ENCODE measurements around the gene BMPR2.
"Not testable (repeated sequence)": the region's sequence is repeated elsewhere in the genome, so short reads cannot be mapped to it uniquely, and the experiment has no call there.

Gene BMPR2

GRCh38 chr2:202375609-202376408 is at the start of gene BMPR2:
BMPR2 (plus strand) TSS chr2:202376327; CDS start chr2:202377475, 1,148 bp downstream.
- Mint-ChIP-seq H3K27me3 (peaks cover 9% of the 10 kb centered on the region), H3K27ac (peak within 1 kb of the TSS; percentile 94)

GRCh38 chr2:202327858-202328257 is 48.3 kb upstream of the BMPR2 start:
- intact Hi-C loops (cut with micrococcal nuclease): no loop called here
- no peaks in the 10 kb centered on the region for H3K9me3 Mint-ChIP-seq
- H3K27ac Mint-ChIP-seq: no peak overlapping the region
- no peak overlapping the region for H3K4me3 Mint-ChIP-seq
- H3K36me3 Mint-ChIP-seq (ENCODE audit: low read depth): peaks cover 14% of the 10 kb centered on the region
- no peaks in the 10 kb centered on the region for H3K4me1 Mint-ChIP-seq (ENCODE audit: low read depth)
- no peaks in the 10 kb centered on the region for H3K27me3 Mint-ChIP-seq

More at GRCh38 chr2:202375609-202376408, at the start of gene BMPR2:
- H3K4me1 Mint-ChIP-seq (ENCODE audit: low read depth): peaks cover 19% of the 10 kb centered on the region
- peak within 1 kb of the TSS; percentile 88 for H3K4me3 Mint-ChIP-seq
- H3K9me3 Mint-ChIP-seq: no peaks in the 10 kb centered on the region
- peaks cover 24% of the 10 kb centered on the region for H3K36me3 Mint-ChIP-seq (ENCODE audit: low read depth)
- intact Hi-C loops (cut with micrococcal nuclease): loop anchor here (5.0 to 10.0 kb wide), 3 partner anchors 109 to 639 kb away; partner anchors contain the start of genes CARF, NBEAL1, NOP58 and WDR12

GRCh38 chr2:202335791-202336467 is 40.2 kb upstream of the BMPR2 start:
- Mint-ChIP-seq H3K9me3 (no peaks in the 10 kb centered on the region), H3K4me3 (no peak overlapping the region), H3K36me3 (ENCODE audit: low read depth) (no peaks in the 10 kb centered on the region), H3K27me3 (no peaks in the 10 kb centered on the region), H3K4me1 (ENCODE audit: low read depth) (no peaks in the 10 kb centered on the region), H3K27ac (no peak overlapping the region)
- intact Hi-C loops (cut with micrococcal nuclease): no loop called here

DNA sequence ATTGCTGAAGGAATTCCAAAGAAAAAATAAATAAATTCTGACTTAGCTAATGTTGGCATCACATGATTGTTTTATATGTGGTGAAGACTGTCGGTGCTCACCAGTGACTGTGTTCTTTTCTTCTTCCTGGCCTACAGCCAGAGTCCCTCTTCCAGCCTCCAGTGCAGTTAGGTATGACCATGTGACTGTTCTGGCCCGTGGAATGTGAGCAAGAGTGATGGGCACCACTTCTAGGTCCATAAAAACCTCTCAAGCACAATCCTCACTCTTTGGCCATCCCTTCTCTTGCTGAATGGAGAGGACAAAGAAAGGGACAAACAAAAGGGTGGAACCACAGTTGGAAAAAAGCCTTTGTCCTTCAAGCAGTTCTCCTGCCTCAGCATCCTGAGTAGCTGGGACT is 39.0 kb upstream of the BMPR2 start:
- Mint-ChIP-seq H3K27ac (no peak overlapping the region), H3K27me3 (no peaks in the 10 kb centered on the region), H3K36me3 (ENCODE audit: low read depth) (no peaks in the 10 kb centered on the region), H3K9me3 (no peaks in the 10 kb centered on the region), H3K4me3 (no peak overlapping the region), H3K4me1 (ENCODE audit: low read depth) (no peaks in the 10 kb centered on the region)
- intact Hi-C loops (cut with micrococcal nuclease): no loop called here

- no peaks in the 10 kb centered on the region for H3K4me1 Mint-ChIP-seq (ENCODE audit: low read depth)
- H3K27me3 Mint-ChIP-seq: no peaks in the 10 kb centered on the region
- intact Hi-C loops (cut with micrococcal nuclease): no loop called here
- no peak overlapping the region for H3K27ac Mint-ChIP-seq
- H3K36me3 Mint-ChIP-seq (ENCODE audit: low read depth): no peaks in the 10 kb centered on the region
- no peaks in the 10 kb centered on the region for H3K9me3 Mint-ChIP-seq
- no peak overlapping the region for H3K4me3 Mint-ChIP-seq
Measured at GRCh38 chr2:202337706-202338346, 38.3 kb upstream of the BMPR2 start.

- H3K27ac Mint-ChIP-seq: no peak overlapping the region
- H3K9me3 Mint-ChIP-seq: no peaks in the 10 kb centered on the region
- no peak overlapping the region for H3K4me3 Mint-ChIP-seq
- H3K27me3 Mint-ChIP-seq: no peaks in the 10 kb centered on the region
- H3K4me1 Mint-ChIP-seq (ENCODE audit: low read depth): no peaks in the 10 kb centered on the region
- no peaks in the 10 kb centered on the region for H3K36me3 Mint-ChIP-seq (ENCODE audit: low read depth)
- intact Hi-C loops (cut with micrococcal nuclease): no loop called here
Measured at GRCh38 chr2:202339071-202339870, 36.9 kb upstream of the BMPR2 start.

DNA sequence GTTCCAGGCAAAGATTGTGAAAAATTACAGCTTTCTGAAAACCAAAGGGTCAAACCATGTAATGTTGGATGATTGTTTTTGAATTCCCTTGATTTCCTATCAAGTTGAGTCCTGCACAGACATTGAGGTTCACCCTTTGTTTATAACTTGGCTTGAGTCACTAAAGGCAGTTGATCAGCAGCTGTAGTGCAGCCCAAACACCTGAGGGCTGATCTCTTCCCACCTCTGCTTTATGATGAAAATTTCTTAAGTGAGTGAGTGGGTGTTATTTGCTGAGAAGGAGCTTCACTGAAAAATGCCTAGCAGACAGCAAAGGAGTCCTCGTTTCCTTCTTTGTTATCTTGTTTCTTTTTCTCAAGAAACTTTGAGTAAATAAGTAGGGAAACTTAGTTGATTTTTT is 31.9 kb upstream of the BMPR2 start:
- intact Hi-C loops (cut with micrococcal nuclease): no loop called here
- H3K9me3 Mint-ChIP-seq: no peaks in the 10 kb centered on the region
- H3K27ac Mint-ChIP-seq: no peak overlapping the region
- H3K36me3 Mint-ChIP-seq (ENCODE audit: low read depth): no peaks in the 10 kb centered on the region
- H3K27me3 Mint-ChIP-seq: no peaks in the 10 kb centered on the region
- H3K4me1 Mint-ChIP-seq (ENCODE audit: low read depth): no peaks in the 10 kb centered on the region
- no peak overlapping the region for H3K4me3 Mint-ChIP-seq

- intact Hi-C loops (cut with micrococcal nuclease): no loop called here
- Mint-ChIP-seq H3K9me3 (no peaks in the 10 kb centered on the region), H3K4me1 (ENCODE audit: low read depth) (no peaks in the 10 kb centered on the region), H3K27ac (no peak overlapping the region), H3K27me3 (no peaks in the 10 kb centered on the region), H3K4me3 (no peak overlapping the region), H3K36me3 (ENCODE audit: low read depth) (no peaks in the 10 kb centered on the region)
Measured at GRCh38 chr2:202346180-202346579, 29.9 kb upstream of the BMPR2 start.

DNA sequence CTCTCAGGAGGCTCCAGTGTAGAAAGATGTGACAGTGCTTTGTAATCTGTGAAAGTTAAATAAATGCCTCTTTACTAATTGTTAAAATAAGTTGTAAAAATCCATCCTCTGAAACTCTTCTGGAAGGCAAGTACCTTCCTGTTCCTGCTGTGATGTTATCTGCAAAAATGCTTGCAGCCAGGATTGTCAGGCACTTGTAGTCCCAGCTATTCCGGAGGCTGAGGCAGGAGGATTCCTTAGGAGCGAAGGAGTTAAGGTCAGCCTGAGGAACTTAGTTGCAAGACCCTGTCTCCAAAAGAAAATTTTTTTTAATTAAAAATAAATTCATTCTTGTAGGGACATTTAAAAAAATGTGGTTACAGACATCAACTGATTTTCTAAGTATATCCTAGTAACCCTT is 22.7 kb upstream of the BMPR2 start:
- Mint-ChIP-seq H3K36me3 (ENCODE audit: low read depth) (no peaks in the 10 kb centered on the region), H3K4me3 (no peak overlapping the region), H3K27ac (no peak overlapping the region), H3K4me1 (ENCODE audit: low read depth) (no peaks in the 10 kb centered on the region), H3K27me3 (no peaks in the 10 kb centered on the region), H3K9me3 (no peaks in the 10 kb centered on the region)
- intact Hi-C loops (cut with micrococcal nuclease): no loop called here

GRCh38 chr2:202355993-202356505 is 20.1 kb upstream of the BMPR2 start:
- Mint-ChIP-seq H3K36me3 (ENCODE audit: low read depth) (no peaks in the 10 kb centered on the region), H3K9me3 (no peaks in the 10 kb centered on the region), H3K27me3 (no peaks in the 10 kb centered on the region), H3K4me3 (no peak overlapping the region), H3K27ac (no peak overlapping the region), H3K4me1 (ENCODE audit: low read depth) (no peaks in the 10 kb centered on the region)
- intact Hi-C loops (cut with micrococcal nuclease): no loop called here

GRCh38 chr2:202358924-202359323 is 17.2 kb upstream of the BMPR2 start:
- H3K4me3 Mint-ChIP-seq; H3K36me3 Mint-ChIP-seq (ENCODE audit: low read depth); H3K9me3 Mint-ChIP-seq; intact Hi-C loops (cut with micrococcal nuclease); H3K4me1 Mint-ChIP-seq (ENCODE audit: low read depth); H3K27me3 Mint-ChIP-seq; H3K27ac Mint-ChIP-seq: not testable (repeated sequence)

DNA sequence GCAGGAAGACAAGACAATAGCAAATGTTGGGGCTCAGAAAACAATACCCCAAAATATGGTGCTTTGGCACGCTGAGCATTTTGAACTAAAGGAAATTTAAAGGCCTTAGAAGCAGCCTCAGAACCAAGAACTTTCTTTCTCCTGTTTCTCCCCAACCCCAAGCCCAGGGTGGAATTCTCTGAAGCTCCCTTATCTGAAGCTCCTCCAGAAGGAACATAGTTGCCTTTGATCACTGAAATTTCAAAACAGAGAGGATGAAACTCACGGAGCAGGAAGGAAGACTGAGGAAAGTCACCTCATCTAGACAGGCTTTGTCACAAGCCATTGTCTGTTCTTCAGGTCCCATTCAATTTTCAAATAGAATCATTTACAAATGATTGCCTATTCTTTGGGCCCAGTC is 15.5 kb upstream of the BMPR2 start:
- Mint-ChIP-seq H3K9me3 (no peaks in the 10 kb centered on the region), H3K36me3 (ENCODE audit: low read depth) (no peaks in the 10 kb centered on the region), H3K27me3 (no peaks in the 10 kb centered on the region), H3K4me3 (no peak overlapping the region), H3K4me1 (ENCODE audit: low read depth) (no peaks in the 10 kb centered on the region), H3K27ac (no peak overlapping the region)
- intact Hi-C loops (cut with micrococcal nuclease): no loop called here

GRCh38 chr2:202361108-202361507 is 15.0 kb upstream of the BMPR2 start:
- Mint-ChIP-seq H3K27ac (no peak overlapping the region), H3K27me3 (no peaks in the 10 kb centered on the region), H3K4me1 (ENCODE audit: low read depth) (no peaks in the 10 kb centered on the region), H3K4me3 (no peak overlapping the region), H3K36me3 (ENCODE audit: low read depth) (no peaks in the 10 kb centered on the region), H3K9me3 (no peaks in the 10 kb centered on the region)
- intact Hi-C loops (cut with micrococcal nuclease): no loop called here

Measured in dendritic cell treated with granulocyte-macrophage colony-stimulating factor and Interleukin-4, amounts not matched to agents 40 ng/mL and 50 ng/mL, for 4 days (primary cell).